ENCODE results near the gene SCAF11. TPM values are rescaled to one million over a fixed set of nuclear protein-coding genes. Genes with fewer than 3 reads are reported as not detected.

SCAF11 gene, protein sequence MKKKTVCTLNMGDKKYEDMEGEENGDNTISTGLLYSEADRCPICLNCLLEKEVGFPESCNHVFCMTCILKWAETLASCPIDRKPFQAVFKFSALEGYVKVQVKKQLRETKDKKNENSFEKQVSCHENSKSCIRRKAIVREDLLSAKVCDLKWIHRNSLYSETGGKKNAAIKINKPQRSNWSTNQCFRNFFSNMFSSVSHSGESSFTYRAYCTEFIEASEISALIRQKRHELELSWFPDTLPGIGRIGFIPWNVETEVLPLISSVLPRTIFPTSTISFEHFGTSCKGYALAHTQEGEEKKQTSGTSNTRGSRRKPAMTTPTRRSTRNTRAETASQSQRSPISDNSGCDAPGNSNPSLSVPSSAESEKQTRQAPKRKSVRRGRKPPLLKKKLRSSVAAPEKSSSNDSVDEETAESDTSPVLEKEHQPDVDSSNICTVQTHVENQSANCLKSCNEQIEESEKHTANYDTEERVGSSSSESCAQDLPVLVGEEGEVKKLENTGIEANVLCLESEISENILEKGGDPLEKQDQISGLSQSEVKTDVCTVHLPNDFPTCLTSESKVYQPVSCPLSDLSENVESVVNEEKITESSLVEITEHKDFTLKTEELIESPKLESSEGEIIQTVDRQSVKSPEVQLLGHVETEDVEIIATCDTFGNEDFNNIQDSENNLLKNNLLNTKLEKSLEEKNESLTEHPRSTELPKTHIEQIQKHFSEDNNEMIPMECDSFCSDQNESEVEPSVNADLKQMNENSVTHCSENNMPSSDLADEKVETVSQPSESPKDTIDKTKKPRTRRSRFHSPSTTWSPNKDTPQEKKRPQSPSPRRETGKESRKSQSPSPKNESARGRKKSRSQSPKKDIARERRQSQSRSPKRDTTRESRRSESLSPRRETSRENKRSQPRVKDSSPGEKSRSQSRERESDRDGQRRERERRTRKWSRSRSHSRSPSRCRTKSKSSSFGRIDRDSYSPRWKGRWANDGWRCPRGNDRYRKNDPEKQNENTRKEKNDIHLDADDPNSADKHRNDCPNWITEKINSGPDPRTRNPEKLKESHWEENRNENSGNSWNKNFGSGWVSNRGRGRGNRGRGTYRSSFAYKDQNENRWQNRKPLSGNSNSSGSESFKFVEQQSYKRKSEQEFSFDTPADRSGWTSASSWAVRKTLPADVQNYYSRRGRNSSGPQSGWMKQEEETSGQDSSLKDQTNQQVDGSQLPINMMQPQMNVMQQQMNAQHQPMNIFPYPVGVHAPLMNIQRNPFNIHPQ (N-terminal part only)
- total RNA-seq, result 42.9 and 54.8 TPM in 2 replicates

DNA sequence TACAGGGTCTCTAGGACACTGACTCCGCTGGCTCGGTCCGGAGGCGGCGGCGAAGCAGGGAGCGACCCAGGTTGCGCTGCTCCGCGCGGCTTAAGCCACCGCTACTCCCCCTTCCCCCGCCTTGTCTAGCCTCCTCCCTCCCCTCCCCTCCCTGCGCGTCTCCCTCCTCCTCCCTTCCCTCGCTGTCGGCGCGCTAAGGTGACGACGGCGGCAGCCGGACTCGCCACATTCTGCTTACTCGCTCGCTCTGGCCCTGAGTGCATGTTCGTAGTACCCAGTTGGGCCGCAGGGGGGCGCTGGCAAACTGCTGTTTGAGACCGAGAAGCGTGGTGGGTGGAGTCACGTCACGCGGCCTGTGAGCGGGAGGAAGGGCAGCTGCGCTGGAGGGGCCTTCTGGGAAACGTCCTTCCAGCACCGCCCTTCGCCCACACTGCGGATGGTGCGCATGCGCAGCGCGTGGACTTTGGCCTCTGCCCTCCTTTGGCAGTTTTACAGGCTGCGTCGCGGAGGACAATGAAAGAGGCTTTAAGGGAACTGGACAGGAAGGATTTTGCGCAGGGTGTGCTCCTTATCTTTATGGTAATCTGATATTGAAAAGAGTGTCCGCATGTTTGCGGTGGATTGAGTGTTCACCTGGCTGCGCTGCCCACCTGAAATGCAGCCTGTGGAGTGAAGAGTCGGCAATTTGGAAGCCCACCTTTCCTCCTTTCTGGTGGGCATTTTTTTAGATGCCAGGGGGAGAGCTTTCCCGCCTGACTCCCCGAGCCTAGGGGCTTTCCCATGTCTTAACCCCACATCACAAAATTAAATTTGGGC lies at the start of gene SCAF11:
Gene SCAF11, minus strand, starts transcription at position 107 of the 816 bp plus-strand sequence. CDS start 26,407 bp downstream, outside the sequence.

Data from endothelial cell of coronary artery (primary cell).